Middle frontal gyrus (tissue), 1 donor: Measurements from ENCODE around the gene KIRREL3.

Experiments
- DNase-seq: peaks from one replicate; pipeline ENCODE4 v3.0.0-alpha.2; 2015; ENCODE audit warnings: low spot score; ENCODE audit errors: extremely low spot score

The KIRREL3 gene

GRCh38 chr11:126878913-126879482, 121.6 kb downstream of the KIRREL3 start:
- no peak for DNase-seq

GRCh38 chr11:126874831-126875230, 125.7 kb downstream of the KIRREL3 start:
- DNase-seq, result no peak

- no peak for DNase-seq
These were observed 126.3 kb downstream of the KIRREL3 start for GRCh38 chr11:126874276-126874675.

DNA sequence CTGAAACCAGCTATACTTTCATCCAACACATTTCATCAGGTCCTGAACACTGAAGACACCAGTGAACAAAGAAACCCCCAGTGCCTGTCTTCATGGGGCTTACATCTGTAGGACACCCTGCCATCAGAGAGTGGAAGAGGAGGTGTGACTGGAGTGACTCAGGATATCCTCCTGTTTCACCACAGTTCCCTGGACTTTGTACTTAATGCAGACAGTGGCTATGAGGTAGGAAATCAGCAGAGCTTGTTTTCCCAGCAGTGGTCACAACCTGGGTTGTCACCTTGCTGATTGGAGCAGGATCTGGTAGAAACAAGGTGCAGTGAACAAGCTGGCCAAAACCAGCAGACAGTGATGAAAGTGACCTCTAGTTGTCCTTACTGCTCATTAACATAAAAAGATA, 128.8 kb downstream of the KIRREL3 start:
- DNase-seq, result no peak

DNA sequence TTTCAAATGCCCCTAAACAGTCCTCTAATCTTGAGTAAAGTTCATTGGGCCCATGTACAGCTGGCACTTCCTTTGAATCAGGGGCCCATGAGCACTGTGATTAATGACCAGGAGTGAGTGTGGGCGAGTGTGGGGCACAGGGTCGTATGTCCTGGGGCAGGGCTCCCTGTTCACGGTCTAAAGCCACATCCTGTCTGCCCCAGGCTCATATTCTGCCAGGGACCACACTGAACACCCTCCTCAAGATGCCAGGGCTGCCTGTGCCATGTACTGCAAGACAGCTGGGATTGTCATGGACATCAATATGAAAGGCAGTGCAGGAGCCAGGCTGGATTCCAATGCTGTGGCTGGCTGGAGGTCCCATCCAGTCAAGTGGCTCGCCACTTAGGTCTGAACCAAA, 130.5 kb downstream of the KIRREL3 start:
- no peak for DNase-seq

GRCh38 chr11:126868741-126869140, 131.8 kb downstream of the KIRREL3 start:
- no peak for DNase-seq

- DNase-seq, result no peak
These were observed 135.6 kb downstream of the KIRREL3 start for GRCh38 chr11:126864934-126865333.

GRCh38 chr11:126863294-126863997, 137.1 kb downstream of the KIRREL3 start:
- DNase-seq, result no peak

- no peak for DNase-seq
These were observed 137.8 kb downstream of the KIRREL3 start for GRCh38 chr11:126862664-126863243.

DNA sequence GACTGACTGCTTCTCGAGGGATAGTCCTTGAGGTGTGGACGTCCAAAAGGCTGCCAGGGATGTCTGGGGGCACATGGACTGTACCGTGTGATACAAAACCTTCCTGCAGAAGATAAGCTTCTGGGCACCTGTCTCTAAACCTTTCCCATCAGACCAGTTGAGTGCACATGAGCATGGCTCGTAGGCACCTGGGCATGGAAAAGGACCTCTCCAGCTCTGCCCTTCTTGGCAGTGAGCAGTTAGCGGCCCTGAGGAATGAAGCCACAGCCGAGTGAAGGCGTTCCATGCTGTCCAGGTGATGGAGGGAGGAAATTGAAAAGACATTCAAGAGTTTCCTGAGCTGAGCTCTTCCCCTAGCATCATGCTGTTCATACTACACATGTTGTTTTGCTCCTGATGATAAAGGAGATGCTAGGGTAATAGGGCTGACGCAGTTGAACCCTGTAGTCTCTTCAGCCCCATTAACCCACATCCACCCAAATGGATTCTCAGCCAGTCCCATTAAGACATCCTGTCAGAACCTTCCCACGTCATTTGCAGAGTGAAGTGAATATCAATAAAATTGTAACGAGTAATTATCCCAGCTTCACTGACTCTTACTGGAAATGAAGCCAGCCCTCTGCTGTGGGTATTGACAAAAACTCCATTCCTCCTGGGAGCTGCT, 138.6 kb downstream of the KIRREL3 start:
- DNase-seq, result no peak

DNA sequence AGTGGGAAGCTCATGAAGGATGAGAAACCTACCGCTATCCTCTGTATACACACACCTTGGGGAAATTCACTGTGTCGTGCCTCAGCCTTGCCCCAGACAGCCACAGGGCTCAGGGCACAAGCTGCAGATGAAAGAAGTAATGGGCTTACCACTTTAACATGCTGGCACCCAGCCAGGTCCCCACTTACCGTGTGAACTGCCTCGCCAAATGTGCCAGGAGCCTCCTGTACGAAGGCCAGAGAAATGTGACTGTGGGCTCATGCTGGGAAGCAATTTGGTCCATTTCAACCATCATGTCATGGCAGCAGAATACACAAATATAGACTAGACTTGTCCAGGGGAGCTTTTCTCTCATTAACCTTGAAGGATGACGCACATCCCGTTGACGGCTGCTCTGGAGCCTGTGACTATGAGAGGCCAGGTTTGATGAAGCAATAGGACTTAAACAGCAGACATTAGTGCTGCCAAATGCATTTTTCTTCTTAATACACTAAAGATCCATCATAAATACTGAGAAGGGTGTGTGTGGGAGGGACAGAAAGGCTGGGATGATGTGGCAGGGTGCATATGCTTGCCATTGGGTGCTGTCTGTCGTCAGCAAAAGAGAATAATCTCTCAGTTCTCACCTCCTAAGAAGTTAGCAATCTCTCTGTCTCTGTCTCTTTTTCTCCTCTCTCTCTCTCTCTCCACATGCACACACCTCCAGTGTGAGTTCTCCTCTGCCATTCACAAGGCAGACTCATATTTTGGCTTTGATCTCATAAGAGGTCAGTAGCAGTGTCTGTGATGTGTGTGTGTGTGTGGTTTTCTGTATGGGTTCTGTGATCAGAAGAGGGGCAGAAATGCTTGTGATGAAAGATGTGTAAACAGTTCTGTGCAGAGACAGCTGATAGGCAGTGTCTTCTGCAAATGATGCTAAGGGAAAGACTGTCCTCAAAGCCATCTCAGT, 142.4 kb downstream of the KIRREL3 start:
- no peak for DNase-seq

DNA sequence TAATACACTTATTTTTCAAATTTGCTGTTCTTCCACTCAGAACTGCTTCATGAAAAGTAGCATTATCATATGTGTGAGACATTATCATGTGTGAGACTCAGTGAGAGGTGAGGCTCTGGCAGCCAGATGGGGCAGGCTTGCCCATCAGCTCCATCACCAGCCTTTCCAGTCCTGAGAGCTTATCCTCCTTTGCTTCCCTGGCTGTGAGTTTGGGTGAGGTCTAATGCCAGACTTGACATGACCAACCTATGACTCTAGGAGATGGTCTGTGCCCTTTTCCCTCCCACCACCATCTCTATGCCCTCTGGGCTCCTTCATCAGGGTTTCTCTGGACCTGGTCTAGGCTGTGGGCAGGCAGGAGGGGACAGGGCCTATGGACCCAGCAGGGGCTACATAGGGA, 145.0 kb downstream of the KIRREL3 start:
- no peak for DNase-seq

DNA sequence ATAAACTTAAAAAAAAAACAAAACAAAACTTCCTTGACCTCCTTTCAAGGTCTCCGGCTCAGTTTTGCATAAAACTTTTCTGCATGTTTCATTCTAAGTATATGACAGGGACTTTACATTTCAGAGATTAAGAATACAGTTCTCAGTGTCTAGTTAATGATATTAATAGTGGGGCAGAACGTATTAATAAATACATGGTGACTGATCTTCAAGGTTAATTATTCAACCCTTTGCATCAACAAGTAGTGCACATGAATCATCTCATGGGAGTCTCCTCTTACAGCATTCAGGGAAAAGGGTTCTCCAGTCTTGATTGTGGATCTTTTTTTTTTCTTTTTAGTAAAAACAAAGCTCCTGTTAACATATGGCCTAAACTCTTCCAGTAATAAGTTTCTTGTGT, 146.8 kb downstream of the KIRREL3 start:
- no peak for DNase-seq

DNA sequence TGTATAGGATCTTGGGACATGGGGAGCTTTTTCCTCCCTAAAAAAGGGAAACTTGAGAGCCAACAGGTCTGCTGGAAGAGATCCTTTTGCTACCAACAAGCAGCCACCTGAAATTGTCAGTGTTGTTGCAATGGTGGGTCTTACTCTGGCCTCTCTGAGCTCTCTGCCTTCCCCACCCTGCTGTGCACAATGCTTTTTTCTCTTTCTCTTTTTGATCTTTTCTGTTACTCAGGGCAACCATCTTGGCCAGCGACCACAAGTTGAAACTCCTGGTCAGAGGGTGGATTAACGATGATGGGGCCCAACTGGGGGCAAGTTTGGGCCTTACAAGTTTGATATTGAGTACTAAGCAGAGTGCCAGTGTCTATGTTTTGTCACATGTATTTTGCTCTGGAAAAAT, 155.8 kb downstream of the KIRREL3 start:
- DNase-seq, result no peak

DNA sequence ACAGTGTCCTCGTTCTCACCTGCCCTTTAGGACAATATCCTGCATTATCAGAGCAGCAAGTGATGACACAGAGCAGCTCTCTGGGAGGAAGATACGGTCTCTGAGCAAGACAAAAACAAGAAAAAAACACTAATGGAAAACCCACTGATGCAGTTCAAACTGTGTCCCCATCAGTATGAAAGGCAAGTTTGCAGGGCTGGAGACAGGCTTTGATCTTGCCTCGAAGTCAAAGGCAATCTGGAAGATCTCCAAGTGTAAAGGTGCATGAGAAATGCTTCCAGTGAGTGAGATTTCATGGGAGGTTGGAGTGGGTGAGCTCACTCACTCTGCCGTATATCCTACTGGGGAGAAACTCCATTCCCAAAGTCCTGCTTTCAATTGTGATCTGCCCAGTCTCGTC, 157.5 kb downstream of the KIRREL3 start:
- DNase-seq, result no peak

- no peak for DNase-seq
These were observed 158.6 kb downstream of the KIRREL3 start for GRCh38 chr11:126841999-126842398.

- no peak for DNase-seq
These were observed 159.6 kb downstream of the KIRREL3 start for GRCh38 chr11:126840975-126841374.

DNA sequence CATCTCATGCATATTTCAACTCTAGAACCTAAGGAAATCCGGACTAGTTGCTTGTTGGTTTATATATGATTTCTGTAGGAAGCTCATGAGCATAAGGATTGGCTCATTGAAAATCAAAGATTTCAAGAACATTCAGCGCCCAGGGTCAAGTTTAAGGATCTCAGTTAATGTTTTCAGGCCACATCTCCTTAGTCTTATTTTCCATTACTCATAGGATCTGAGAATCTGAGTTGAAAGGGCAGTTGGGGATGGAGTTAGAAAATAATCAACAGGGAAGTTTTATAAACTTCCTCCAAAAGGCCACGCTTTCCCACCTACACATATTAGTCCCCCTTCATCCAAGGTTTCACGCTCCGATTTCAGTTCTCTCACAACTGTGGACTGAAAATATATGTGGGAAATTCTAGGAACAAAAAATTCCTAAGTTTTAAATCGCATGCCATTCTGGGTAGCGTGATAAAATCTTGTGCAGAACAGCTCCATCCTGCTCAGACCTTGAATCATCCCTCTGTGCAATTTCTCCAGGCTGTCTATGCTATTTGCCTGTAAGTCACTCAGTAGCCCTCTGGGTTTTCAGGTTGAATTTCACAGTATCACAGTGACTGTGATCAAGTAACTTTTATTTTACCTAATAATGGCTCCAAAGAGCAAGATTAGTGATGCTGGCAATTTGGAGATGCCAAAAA, 160.2 kb downstream of the KIRREL3 start:
- DNase-seq, result no peak

- no peak for DNase-seq
These were observed 161.1 kb downstream of the KIRREL3 start for GRCh38 chr11:126839496-126839895.

DNA sequence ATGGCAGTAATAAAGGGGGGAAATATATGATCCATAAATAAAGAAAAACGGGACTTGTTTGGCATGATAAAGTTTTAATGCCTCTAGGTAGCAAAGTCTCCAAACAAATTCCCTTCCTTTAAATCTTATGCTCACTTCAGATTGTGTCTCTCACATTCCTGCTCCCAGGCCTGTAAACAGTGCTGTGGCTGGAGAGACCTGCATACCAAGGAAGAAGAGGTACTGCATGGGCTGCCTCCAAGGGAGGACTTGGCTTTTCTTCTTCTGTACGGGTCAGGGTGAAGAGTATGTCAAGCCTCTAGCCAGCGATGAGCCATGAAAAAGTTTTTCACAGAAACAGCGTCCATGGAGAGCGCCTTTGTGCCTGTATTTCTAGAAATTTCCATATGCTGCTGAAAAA, 161.8 kb downstream of the KIRREL3 start:
- DNase-seq, result no peak

DNA sequence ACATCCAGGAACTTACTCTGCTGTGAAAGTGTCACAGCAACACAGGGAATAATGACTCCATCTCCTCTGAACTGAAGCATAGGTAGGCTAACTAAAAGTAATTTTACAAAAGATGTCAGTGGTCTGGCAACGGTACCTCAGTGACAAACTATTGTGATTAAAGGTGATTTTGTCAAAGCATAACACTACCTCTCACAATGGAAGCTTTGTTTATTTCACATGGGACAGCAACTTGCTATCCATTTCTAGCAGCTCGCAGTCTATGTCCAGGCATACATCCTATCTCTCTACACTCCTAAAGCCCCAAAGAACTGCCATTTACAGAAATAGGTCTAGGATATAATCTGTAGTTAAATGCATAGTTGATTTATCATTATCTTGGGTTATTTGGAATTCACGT, 163.0 kb downstream of the KIRREL3 start:
- DNase-seq, result no peak
